ENCODE data around the gene TMEM178A.

TMEM178A gene

GRCh38 chr2:39682066-39682692 lies 16.5 kb downstream of the TMEM178A start:
- DNase-seq = no peak

GRCh38 chr2:39683022-39683699 lies 17.4 kb downstream of the TMEM178A start:
- DNase-seq = no peak

- no peak for DNase-seq
These were observed 18.7 kb downstream of the TMEM178A start for GRCh38 chr2:39684464-39684863.

GRCh38 chr2:39685126-39685525 lies 19.4 kb downstream of the TMEM178A start:
- no peak for DNase-seq

- no peak for DNase-seq
These were observed 20.7 kb downstream of the TMEM178A start for GRCh38 chr2:39686456-39686855.

GRCh38 chr2:39688181-39688580 lies 22.5 kb downstream of the TMEM178A start:
- no peak for DNase-seq

- DNase-seq = no peak
These were observed 23.6 kb downstream of the TMEM178A start for GRCh38 chr2:39689272-39689841.

GRCh38 chr2:39689876-39690275 lies 24.2 kb downstream of the TMEM178A start:
- DNase-seq = no peak

GRCh38 chr2:39693245-39693644 lies 27.5 kb downstream of the TMEM178A start:
- no peak for DNase-seq

- DNase-seq = peak; percentile 16
These were observed 30.4 kb downstream of the TMEM178A start for GRCh38 chr2:39696101-39696553.

- DNase-seq = peak; percentile 92
These were observed 31.1 kb downstream of the TMEM178A start for GRCh38 chr2:39696838-39697237.

- DNase-seq = no peak
These were observed 31.7 kb downstream of the TMEM178A start for GRCh38 chr2:39697454-39697853.

GRCh38 chr2:39701137-39701536 lies 35.4 kb downstream of the TMEM178A start:
- DNase-seq = no peak

GRCh38 chr2:39703181-39703872 lies 37.6 kb downstream of the TMEM178A start:
- DNase-seq = no peak

- no peak for DNase-seq
These were observed 38.8 kb downstream of the TMEM178A start for GRCh38 chr2:39704540-39704939.

- no peak for DNase-seq
These were observed 39.9 kb downstream of the TMEM178A start for GRCh38 chr2:39705638-39706037.

- DNase-seq = no peak
These were observed 40.6 kb downstream of the TMEM178A start for GRCh38 chr2:39706312-39706711.

GRCh38 chr2:39706945-39707344 lies 41.2 kb downstream of the TMEM178A start:
- DNase-seq = no peak

GRCh38 chr2:39708003-39708402 lies 42.3 kb downstream of the TMEM178A start:
- no peak for DNase-seq

GRCh38 chr2:39710807-39711206 lies 45.1 kb downstream of the TMEM178A start:
- DNase-seq = no peak

- no peak for DNase-seq
These were observed 47.2 kb downstream of the TMEM178A start for GRCh38 chr2:39712953-39713352.

- DNase-seq = no peak
These were observed 49.4 kb downstream of the TMEM178A start for GRCh38 chr2:39715095-39715494.

GRCh38 chr2:39715822-39716221 lies 50.1 kb downstream of the TMEM178A start:
- no peak for DNase-seq

GRCh38 chr2:39717067-39717466 lies 51.4 kb downstream of the TMEM178A start:
- peak; percentile 56 for DNase-seq

Data from NCI-H1694 (cell line).